T-helper 22 cell (primary cell): ENCODE measurements around the gene RSPH1.
A peak's percentile ranks its signal among the peaks of the same experiment; 100 is the strongest.

ENCODE experiments used
- DNase-seq: peaks from one replicate; pipeline ENCODE4 v3.0.0-alpha.2; 2020; ENCODE audit warnings: low read depth

RSPH1 gene

GRCh38 chr21:42531771-42532170 lies 35.7 kb upstream of the RSPH1 start:
- no peak for DNase-seq

GRCh38 chr21:42530167-42530518 lies 34.1 kb upstream of the RSPH1 start:
- no peak for DNase-seq

- DNase-seq = peak; percentile 40
These were observed 31.6 kb upstream of the RSPH1 start for GRCh38 chr21:42527489-42528158.

- DNase-seq = no peak
These were observed 31.1 kb upstream of the RSPH1 start for GRCh38 chr21:42527127-42527488.

- no peak for DNase-seq
These were observed 30.3 kb upstream of the RSPH1 start for GRCh38 chr21:42526379-42526727.

GRCh38 chr21:42525676-42526378 lies 29.8 kb upstream of the RSPH1 start:
- DNase-seq = no peak

GRCh38 chr21:42525029-42525581 lies 29.1 kb upstream of the RSPH1 start:
- no peak for DNase-seq

GRCh38 chr21:42524341-42525028 lies 28.5 kb upstream of the RSPH1 start:
- DNase-seq = no peak

- no peak for DNase-seq
These were observed 27.9 kb upstream of the RSPH1 start for GRCh38 chr21:42523941-42524340.

- DNase-seq = no peak
These were observed 27.2 kb upstream of the RSPH1 start for GRCh38 chr21:42523211-42523610.

GRCh38 chr21:42522771-42523170 lies 26.7 kb upstream of the RSPH1 start:
- no peak for DNase-seq

- DNase-seq = no peak
These were observed 26.2 kb upstream of the RSPH1 start for GRCh38 chr21:42522271-42522670.

GRCh38 chr21:42521805-42522204 lies 25.8 kb upstream of the RSPH1 start:
- no peak for DNase-seq

GRCh38 chr21:42521384-42521783 lies 25.4 kb upstream of the RSPH1 start:
- DNase-seq = no peak

- no peak for DNase-seq
These were observed 24.7 kb upstream of the RSPH1 start for GRCh38 chr21:42520628-42521253.

- no peak for DNase-seq
These were observed 22.6 kb upstream of the RSPH1 start for GRCh38 chr21:42518626-42519025.

- no peak for DNase-seq
These were observed 22.2 kb upstream of the RSPH1 start for GRCh38 chr21:42518215-42518614.

- no peak for DNase-seq
These were observed 19.9 kb upstream of the RSPH1 start for GRCh38 chr21:42515708-42516502.

- no peak for DNase-seq
These were observed 18.8 kb upstream of the RSPH1 start for GRCh38 chr21:42514883-42515228.

GRCh38 chr21:42513985-42514882 lies 18.2 kb upstream of the RSPH1 start:
- peak; percentile 21 for DNase-seq
